Tibial artery (tissue), 4 donors: ENCODE results near the gene CRYBA4.
"Not testable (repeated sequence)": the region's sequence is repeated elsewhere in the genome, so short reads cannot be mapped to it uniquely, and the experiment has no call there.

Experiments
- DNase-seq, 2 donors: peaks; one replicate each; pipeline ENCODE4 v3.0.0-alpha.2; 2019
- H3K27ac ChIP-seq, 2 donors: fragments of 200-600 bp; sonication (generic) in 1 of 2; 1 replicate in 1 of 2; 2 replicates in 1 of 2; pipeline ENCODE4 v1.5.1; 2018 to 2019; ENCODE audit warnings: mild to moderate bottlenecking in 1 of 2
- H3K27me3 ChIP-seq, 2 donors: fragments of 200-600 bp; sonication (generic) in 1 of 2; one replicate each; pipeline versions ENCODE4 v1.5.1 to v1.6.0; 2016 to 2019
- H3K36me3 ChIP-seq, 3 donors: fragments of 200-600 bp; sonication (generic) in 2 of 3; one replicate each; pipeline ENCODE4 v1.5.1; 2016 to 2019; ENCODE audit warnings: mild to moderate bottlenecking in 2 of 3
- H3K4me1 ChIP-seq, 4 donors: fragments of 200-600 bp; sonication (generic) in 2 of 4; 1 replicate in 3 of 4; 2 replicates in 1 of 4; pipeline ENCODE4 v1.5.1; 2016 to 2019
- H3K4me3 ChIP-seq, 2 donors: fragments of 200-600 bp; sonication (generic) in 1 of 2; 1 replicate in 1 of 2; 2 replicates in 1 of 2; pipeline ENCODE4 v1.5.1; 2018 to 2019; ENCODE audit warnings: mild to moderate bottlenecking in 2 of 2
- H3K9me3 ChIP-seq, 3 donors: fragments of 200-600 bp; sonication (generic) in 1 of 3; one replicate each; pipeline ENCODE4 v1.5.1; 2016 to 2019
- intact Hi-C: fragments of 100-400 bp; cut with DNase I; formaldehyde crosslinking; loops from one replicate; pipeline ENCODE4 v1.15.0; 2023; ENCODE audit warnings: low total_unique reads
- TF ChIP-seq, protein P1 (sequence below), 2 experiments: fragments of 200-600 bp in 1 of 2; fragments of 450-650 bp in 1 of 2; IDR thresholded peaks; one replicate each; pipeline ENCODE4 v1.5.1; 2017 to 2019; ENCODE audit warnings: antibody characterized with exemption in 2 of 2, mild to moderate bottlenecking in 1 of 2, moderate library complexity in 1 of 2

The CRYBA4 gene

DNA sequence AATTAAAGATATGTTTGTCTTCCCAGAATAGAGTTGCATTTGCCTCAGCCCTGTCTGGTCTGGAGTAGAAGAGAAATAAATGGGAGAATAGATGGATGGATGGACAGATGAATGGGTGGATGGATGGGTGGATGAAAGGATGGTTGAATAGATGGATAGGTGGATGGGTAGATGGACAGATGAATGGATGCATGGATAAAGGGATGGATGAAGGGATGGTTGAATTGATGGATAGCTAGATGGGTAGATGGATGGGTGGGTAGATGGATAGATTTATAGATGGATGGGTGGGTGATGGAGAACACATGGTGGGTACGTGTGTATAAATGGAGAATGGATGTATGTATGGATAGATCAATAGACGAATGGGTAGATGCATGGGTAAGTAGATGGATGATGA, 12.5 kb upstream of the CRYBA4 start:
- H3K36me3 ChIP-seq: no peaks in the 10 kb centered on the region
- H3K27ac ChIP-seq: no peak overlapping the region
- no peak overlapping the region for H3K4me3 ChIP-seq
- DNase-seq: no peak
- TF ChIP-seq, protein P1, sequence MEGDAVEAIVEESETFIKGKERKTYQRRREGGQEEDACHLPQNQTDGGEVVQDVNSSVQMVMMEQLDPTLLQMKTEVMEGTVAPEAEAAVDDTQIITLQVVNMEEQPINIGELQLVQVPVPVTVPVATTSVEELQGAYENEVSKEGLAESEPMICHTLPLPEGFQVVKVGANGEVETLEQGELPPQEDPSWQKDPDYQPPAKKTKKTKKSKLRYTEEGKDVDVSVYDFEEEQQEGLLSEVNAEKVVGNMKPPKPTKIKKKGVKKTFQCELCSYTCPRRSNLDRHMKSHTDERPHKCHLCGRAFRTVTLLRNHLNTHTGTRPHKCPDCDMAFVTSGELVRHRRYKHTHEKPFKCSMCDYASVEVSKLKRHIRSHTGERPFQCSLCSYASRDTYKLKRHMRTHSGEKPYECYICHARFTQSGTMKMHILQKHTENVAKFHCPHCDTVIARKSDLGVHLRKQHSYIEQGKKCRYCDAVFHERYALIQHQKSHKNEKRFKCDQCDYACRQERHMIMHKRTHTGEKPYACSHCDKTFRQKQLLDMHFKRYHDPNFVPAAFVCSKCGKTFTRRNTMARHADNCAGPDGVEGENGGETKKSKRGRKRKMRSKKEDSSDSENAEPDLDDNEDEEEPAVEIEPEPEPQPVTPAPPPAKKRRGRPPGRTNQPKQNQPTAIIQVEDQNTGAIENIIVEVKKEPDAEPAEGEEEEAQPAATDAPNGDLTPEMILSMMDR (IDR thresholded peaks at IDR 0.05): no peak
- H3K9me3 ChIP-seq: no peaks in the 10 kb centered on the region
- peaks cover 0 to 13% of the 10 kb centered on the region in 2 donors for H3K27me3 ChIP-seq
- intact Hi-C loops: no loop called here
- H3K4me1 ChIP-seq: peaks cover 0 to 7% (median 0%) of the 10 kb centered on the region in 4 donors

DNA sequence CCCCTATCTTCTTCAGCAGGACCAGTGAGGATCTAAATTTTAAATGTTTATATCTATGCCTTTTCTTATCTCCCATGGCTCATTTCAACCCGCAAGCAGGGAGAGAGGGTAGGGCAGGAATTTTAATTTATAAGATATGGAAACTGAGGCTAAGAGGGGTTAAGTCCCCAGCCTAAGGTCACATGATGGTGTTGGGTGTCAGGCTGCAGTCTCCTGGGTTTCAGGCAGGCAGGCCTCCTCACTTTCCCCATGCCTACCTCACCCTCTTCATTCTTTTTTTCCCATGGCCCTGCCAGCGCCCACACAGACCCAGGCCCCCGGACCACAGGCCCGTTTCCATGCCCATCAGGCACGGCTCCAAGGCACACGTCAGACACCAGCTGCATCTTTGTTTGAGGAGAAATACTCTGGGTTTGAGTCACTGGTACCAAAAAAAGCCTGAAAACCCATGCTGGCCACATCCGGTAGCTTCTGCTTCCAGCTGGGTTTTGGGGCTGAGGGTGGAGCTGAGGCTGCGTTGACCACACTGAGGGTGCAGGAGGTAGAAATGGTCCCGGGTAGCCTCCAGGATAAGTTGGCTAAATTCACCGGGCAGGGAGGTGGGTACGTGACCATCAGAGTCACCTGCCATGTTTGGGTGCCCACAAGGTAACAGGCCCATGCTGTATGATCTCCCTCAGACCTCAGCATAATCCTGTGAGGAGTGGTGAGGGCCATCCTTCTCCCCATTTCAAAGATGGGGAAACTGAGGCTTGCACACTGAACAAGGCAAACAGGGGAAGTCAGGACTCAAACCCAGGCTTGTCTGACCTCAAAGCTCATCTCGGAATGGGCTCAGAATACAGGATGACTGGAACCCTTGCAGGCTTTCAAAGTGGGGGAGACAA, 11.4 kb upstream of the CRYBA4 start:
- Histone ChIP-seq H3K4me1 (peaks cover 0 to 7% (median 0%) of the 10 kb centered on the region in 4 donors), H3K27ac (no peak overlapping the region), H3K36me3 (no peaks in the 10 kb centered on the region), H3K27me3 (peaks cover 0 to 23% of the 10 kb centered on the region in 2 donors), H3K9me3 (no peaks in the 10 kb centered on the region), H3K4me3 (no peak overlapping the region)
- TF ChIP-seq, protein P1 (IDR thresholded peaks at IDR 0.05): no peak
- intact Hi-C loops: no loop called here
- DNase-seq: peak; percentile 29 to 68

DNA sequence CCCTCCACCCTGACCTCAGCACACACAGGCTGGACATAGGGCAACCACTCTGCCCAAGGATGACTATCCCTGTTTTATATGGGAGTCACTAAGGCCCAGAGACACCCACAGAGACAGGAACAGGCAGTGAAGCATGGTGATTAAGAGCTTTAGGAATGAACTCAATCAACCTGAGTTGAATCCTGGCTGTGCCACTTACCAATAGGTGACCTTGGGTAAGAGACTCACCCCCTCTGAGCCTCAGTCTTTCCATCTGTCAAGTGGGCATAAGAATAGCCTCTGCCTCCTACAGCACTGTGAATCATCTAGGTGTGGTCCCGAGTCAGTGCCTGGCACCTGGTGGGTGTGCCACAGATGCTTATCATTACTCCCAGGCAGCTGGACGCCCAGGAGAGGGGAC, 10.8 kb upstream of the CRYBA4 start:
- peaks cover 0 to 7% (median 0%) of the 10 kb centered on the region in 4 donors for H3K4me1 ChIP-seq
- no peaks in the 10 kb centered on the region for H3K9me3 ChIP-seq
- H3K4me3 ChIP-seq: no peak overlapping the region
- TF ChIP-seq, protein P1 (IDR thresholded peaks at IDR 0.05): no peak
- no peaks in the 10 kb centered on the region for H3K36me3 ChIP-seq
- no peak for DNase-seq
- H3K27ac ChIP-seq: no peak overlapping the region
- intact Hi-C loops: no loop called here
- peaks cover 0 to 26% of the 10 kb centered on the region in 2 donors for H3K27me3 ChIP-seq

GRCh38 chr22:26612652-26613051, 9.1 kb upstream of the CRYBA4 start:
- H3K27me3 ChIP-seq: peaks cover 0 to 38% of the 10 kb centered on the region in 2 donors
- no peak overlapping the region for H3K27ac ChIP-seq
- H3K9me3 ChIP-seq: no peaks in the 10 kb centered on the region
- intact Hi-C loops: no loop called here
- no peaks in the 10 kb centered on the region for H3K36me3 ChIP-seq
- H3K4me1 ChIP-seq: peaks cover 0 to 7% (median 0%) of the 10 kb centered on the region in 4 donors
- TF ChIP-seq, protein P1 (IDR thresholded peaks at IDR 0.05): no peak
- DNase-seq: no peak
- no peak overlapping the region for H3K4me3 ChIP-seq

- H3K9me3 ChIP-seq, H3K27ac ChIP-seq, H3K36me3 ChIP-seq, H3K4me3 ChIP-seq, intact Hi-C loops, DNase-seq, H3K4me1 ChIP-seq: not testable (repeated sequence)
- peaks cover 0 to 45% of the 10 kb centered on the region in 2 donors for H3K27me3 ChIP-seq
Measured at GRCh38 chr22:26613753-26614152, 8.0 kb upstream of the CRYBA4 start.

GRCh38 chr22:26614322-26614721, 7.4 kb upstream of the CRYBA4 start:
- TF ChIP-seq, protein P1 (IDR thresholded peaks at IDR 0.05): no peak
- Histone ChIP-seq H3K4me1 (peaks cover 0 to 7% (median 0%) of the 10 kb centered on the region in 4 donors), H3K9me3 (no peaks in the 10 kb centered on the region), H3K36me3 (no peaks in the 10 kb centered on the region), H3K27me3 (peaks cover 0 to 46% of the 10 kb centered on the region in 2 donors), H3K27ac (no peak overlapping the region), H3K4me3 (no peak overlapping the region)
- intact Hi-C loops: no loop called here
- no peak for DNase-seq
